Measurements from ENCODE around the gene RTL5. TPM values are rescaled to one million over a fixed set of nuclear protein-coding genes. Genes with fewer than 3 reads are reported as not detected.
"Not testable (repeated sequence)": the region's sequence is repeated elsewhere in the genome, so short reads cannot be mapped to it uniquely, and the experiment has no call there.

The RTL5 gene
- total RNA-seq, result 36.1 to 37.5 TPM (median 36.4 TPM) in 3 replicates

- Mint-ChIP-seq H3K27ac (peak within 1 kb of the TSS; percentile 84), H3K36me3 (peaks cover 14% of the 10 kb centered on the region), H3K4me3 (peak within 1 kb of the TSS; percentile 70), H3K27me3 (ENCODE audit: low read depth) (no peaks in the 10 kb centered on the region), H3K4me1 (peaks cover 42% of the 10 kb centered on the region), H3K9me3 (peaks cover 22% of the 10 kb centered on the region)
- DNase-seq (ENCODE audit: low spot score in 2 of 2, unreplicated experiment in 2 of 2), result peak; percentile 70 to 80
- no peak for TF ChIP-seq CTCF (IDR thresholded peaks at IDR 0.05; ENCODE audit: unreplicated experiment)
Observed at GRCh38 chrX:72131317-72132294, at the start of gene RTL5. Gene RTL5, minus strand, starts transcription at chrX:72131915.

- Mint-ChIP-seq H3K36me3 (peaks cover 4% of the 10 kb centered on the region), H3K27me3 (ENCODE audit: low read depth) (no peaks in the 10 kb centered on the region), H3K27ac (no peak overlapping the region), H3K4me1 (no peaks in the 10 kb centered on the region), H3K4me3 (no peak overlapping the region), H3K9me3 (peaks cover 23% of the 10 kb centered on the region)
- TF ChIP-seq CTCF (IDR thresholded peaks at IDR 0.05; ENCODE audit: unreplicated experiment), result no peak
- DNase-seq (ENCODE audit: low spot score in 2 of 2, unreplicated experiment in 2 of 2), result no peak
Observed at GRCh38 chrX:72180539-72180938, 48.8 kb upstream of the RTL5 start.

- no peak for DNase-seq (ENCODE audit: low spot score in 2 of 2, unreplicated experiment in 2 of 2)
- Mint-ChIP-seq H3K4me1 (no peaks in the 10 kb centered on the region), H3K9me3 (peaks cover 26% of the 10 kb centered on the region), H3K27ac (no peak overlapping the region), H3K4me3 (no peak overlapping the region), H3K36me3 (no peaks in the 10 kb centered on the region), H3K27me3 (ENCODE audit: low read depth) (peaks cover 2% of the 10 kb centered on the region)
- no peak for TF ChIP-seq CTCF (IDR thresholded peaks at IDR 0.05; ENCODE audit: unreplicated experiment)
Observed at GRCh38 chrX:72176981-72177380, 45.3 kb upstream of the RTL5 start.

GRCh38 chrX:72176289-72176688, 44.6 kb upstream of the RTL5 start:
- H3K27me3 Mint-ChIP-seq (ENCODE audit: low read depth); H3K4me1 Mint-ChIP-seq; H3K36me3 Mint-ChIP-seq; H3K27ac Mint-ChIP-seq; DNase-seq (ENCODE audit: low spot score in 2 of 2, unreplicated experiment in 2 of 2); H3K4me3 Mint-ChIP-seq: not testable (repeated sequence)
- peaks cover 26% of the 10 kb centered on the region for H3K9me3 Mint-ChIP-seq

GRCh38 chrX:72169008-72169728, 37.5 kb upstream of the RTL5 start:
- Mint-ChIP-seq H3K27ac (no peak overlapping the region), H3K4me1 (no peaks in the 10 kb centered on the region), H3K27me3 (ENCODE audit: low read depth) (peaks cover 2% of the 10 kb centered on the region), H3K36me3 (no peaks in the 10 kb centered on the region), H3K9me3 (peaks cover 15% of the 10 kb centered on the region), H3K4me3 (no peak overlapping the region)
- TF ChIP-seq CTCF (IDR thresholded peaks at IDR 0.05; ENCODE audit: unreplicated experiment), result no peak
- no peak for DNase-seq (ENCODE audit: low spot score in 2 of 2, unreplicated experiment in 2 of 2)

GRCh38 chrX:72165551-72165950, 33.8 kb upstream of the RTL5 start:
- Mint-ChIP-seq H3K9me3 (peaks cover 18% of the 10 kb centered on the region), H3K4me1 (no peaks in the 10 kb centered on the region), H3K4me3 (no peak overlapping the region), H3K36me3 (no peaks in the 10 kb centered on the region), H3K27ac (no peak overlapping the region), H3K27me3 (ENCODE audit: low read depth) (no peaks in the 10 kb centered on the region)
- no peak for DNase-seq (ENCODE audit: low spot score in 2 of 2, unreplicated experiment in 2 of 2)
- TF ChIP-seq CTCF (IDR thresholded peaks at IDR 0.05; ENCODE audit: unreplicated experiment), result no peak

Data from mesothelial cell of epicardium (in vitro differentiated cells).